ENCODE measurements around the gene SFN.

SFN gene

GRCh38 chr1:26911399-26912146 is 48.6 kb downstream of the SFN start:
- Mint-ChIP-seq H3K27me3 (no peaks in the 10 kb centered on the region), H3K4me1 (no peaks in the 10 kb centered on the region), H3K27ac (no peak overlapping the region), H3K4me3 (no peak overlapping the region), H3K9me3 (no peaks in the 10 kb centered on the region)
- DNase-seq (no peak), ATAC-seq (no peak)

- Mint-ChIP-seq H3K27ac (peak overlapping the region in 1 of 2 donors; percentile 35), H3K4me3 (no peak overlapping the region), H3K9me3 (no peaks in the 10 kb centered on the region)
Measured at GRCh38 chr1:26912147-26912490, 49.2 kb downstream of the SFN start.

GRCh38 chr1:26913389-26913753 is 50.4 kb downstream of the SFN start:
- Mint-ChIP-seq H3K4me1 (no peaks in the 10 kb centered on the region), H3K4me3 (no peak overlapping the region), H3K27me3 (no peaks in the 10 kb centered on the region), H3K9me3 (no peaks in the 10 kb centered on the region), H3K27ac (peak overlapping the region in 1 of 2 donors; percentile 74)
- ATAC-seq (no peak), DNase-seq (no peak)

More at GRCh38 chr1:26912147-26912490, 49.2 kb downstream of the SFN start:
- no peak for ATAC-seq
- Mint-ChIP-seq H3K27me3 (no peaks in the 10 kb centered on the region), H3K4me1 (no peaks in the 10 kb centered on the region)
- DNase-seq, result no peak
